ENCODE measurements around the gene PDE7B. TPM values are rescaled to one million over a fixed set of nuclear protein-coding genes. Genes with fewer than 3 reads are reported as not detected.

Gene PDE7B
- total and polyA plus RNA-seq, 3 experiments from 2014 or later, result 0.04 to 0.24 (median 0.07) TPM

DNA sequence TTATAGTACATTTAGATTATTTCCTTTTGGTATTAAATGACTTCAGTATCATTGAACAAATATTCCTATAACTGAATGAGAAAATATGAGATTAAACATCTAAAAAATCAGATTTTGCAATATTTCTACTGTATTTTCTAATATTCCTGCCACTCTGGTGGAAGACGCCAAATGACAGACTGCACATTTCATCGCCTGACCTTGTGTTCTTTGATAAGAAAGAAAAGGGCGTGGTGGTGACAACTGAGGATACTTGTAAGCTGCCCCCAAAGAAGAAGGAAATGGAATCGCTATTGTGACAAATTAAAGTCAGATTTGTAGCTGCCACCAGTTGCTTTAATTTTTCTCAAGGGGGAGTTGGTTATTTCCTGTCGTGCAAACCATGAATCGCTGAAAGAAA, 267.3 kb downstream of the PDE7B start:
- ChIA-PET CTCF (no interaction called here), POLR2A (no interaction called here)

GRCh38 chr6:136123468-136123867, 272.0 kb downstream of the PDE7B start:
- Mint-ChIP-seq H3K27me3 (peaks cover 3 to 11% of the 10 kb centered on the region in 2 donors), H3K27ac (no peak overlapping the region), H3K4me1 (no peaks in the 10 kb centered on the region), H3K36me3 (no peaks in the 10 kb centered on the region), H3K4me3 (no peak overlapping the region), H3K9me3 (no peaks in the 10 kb centered on the region)
- ChIA-PET CTCF (interaction anchor here (1.0 kb wide), 1 partner anchor 14 kb away, joined by 3 read pairs; no protein-coding TSS in a partner anchor), POLR2A (no interaction called here)
- H3K27me3 ChIP-seq (ENCODE audit: insufficient read depth, low read length, poor library complexity, severe bottlenecking), result no peaks in the 10 kb centered on the region
- no peaks in the 10 kb centered on the region for H3K9me3 ChIP-seq (ENCODE audit: low read length)
- no peak for DNase-seq
- no peak overlapping the region for H3K27ac ChIP-seq (ENCODE audit: low read depth, low read length)
- H3K4me3 ChIP-seq (ENCODE audit: low read length), result no peak overlapping the region
- H3K36me3 ChIP-seq (ENCODE audit: insufficient read depth, low read length), result no peaks in the 10 kb centered on the region
- no peaks in the 10 kb centered on the region for H3K4me1 ChIP-seq (ENCODE audit: insufficient read depth, low read length)

More for the DNA sequence above, 267.3 kb downstream of the PDE7B start:
- H3K9me3 ChIP-seq (ENCODE audit: low read length), result no peaks in the 10 kb centered on the region
- no peak overlapping the region for H3K27ac Mint-ChIP-seq
- H3K4me3 ChIP-seq (ENCODE audit: low read length), result no peak overlapping the region
- H3K4me1 Mint-ChIP-seq, result no peaks in the 10 kb centered on the region
- no peak for DNase-seq
- H3K9me3 Mint-ChIP-seq, result peaks cover 0 to 2% (median 0%) of the 10 kb centered on the region in 5 donors
- H3K4me1 ChIP-seq (ENCODE audit: insufficient read depth, low read length), result no peaks in the 10 kb centered on the region
- no peaks in the 10 kb centered on the region for H3K36me3 Mint-ChIP-seq
- H3K36me3 ChIP-seq (ENCODE audit: insufficient read depth, low read length), result no peaks in the 10 kb centered on the region
- H3K27me3 ChIP-seq (ENCODE audit: insufficient read depth, low read length, poor library complexity, severe bottlenecking), result no peaks in the 10 kb centered on the region
- no peak overlapping the region for H3K4me3 Mint-ChIP-seq
- H3K27me3 Mint-ChIP-seq, result peaks cover 3 to 18% of the 10 kb centered on the region in 2 donors
- H3K27ac ChIP-seq (ENCODE audit: low read depth, low read length), result no peak overlapping the region

- no peaks in the 10 kb centered on the region for H3K9me3 Mint-ChIP-seq
- Histone ChIP-seq H3K4me3 (ENCODE audit: low read length) (no peak overlapping the region), H3K9me3 (ENCODE audit: low read length) (no peaks in the 10 kb centered on the region), H3K4me1 (ENCODE audit: insufficient read depth, low read length) (no peaks in the 10 kb centered on the region), H3K27ac (ENCODE audit: low read depth, low read length) (no peak overlapping the region), H3K36me3 (ENCODE audit: insufficient read depth, low read length) (no peaks in the 10 kb centered on the region), H3K27me3 (ENCODE audit: insufficient read depth, low read length, poor library complexity, severe bottlenecking) (no peaks in the 10 kb centered on the region)
- no peaks in the 10 kb centered on the region for H3K4me1 Mint-ChIP-seq
- no peak overlapping the region for H3K27ac Mint-ChIP-seq
- H3K4me3 Mint-ChIP-seq, result no peak overlapping the region
- peaks cover 5 to 25% of the 10 kb centered on the region in 2 donors for H3K27me3 Mint-ChIP-seq
- CTCF ChIA-PET, result no interaction called here
- POLR2A ChIA-PET, result no interaction called here
- H3K36me3 Mint-ChIP-seq, result no peaks in the 10 kb centered on the region
- DNase-seq, result no peak
Measured at GRCh38 chr6:136125585-136125984, 274.1 kb downstream of the PDE7B start.

GRCh38 chr6:136127873-136128272, 276.4 kb downstream of the PDE7B start:
- ChIA-PET POLR2A (no interaction called here), CTCF (no interaction called here)
- H3K27me3 Mint-ChIP-seq, result peaks cover 7 to 37% of the 10 kb centered on the region in 2 donors
- no peak overlapping the region for H3K4me3 Mint-ChIP-seq
- DNase-seq, result no peak
- Histone ChIP-seq H3K9me3 (ENCODE audit: low read length) (no peaks in the 10 kb centered on the region), H3K27ac (ENCODE audit: low read depth, low read length) (no peak overlapping the region), H3K4me3 (ENCODE audit: low read length) (no peak overlapping the region), H3K36me3 (ENCODE audit: insufficient read depth, low read length) (no peaks in the 10 kb centered on the region), H3K27me3 (ENCODE audit: insufficient read depth, low read length, poor library complexity, severe bottlenecking) (no peaks in the 10 kb centered on the region), H3K4me1 (ENCODE audit: insufficient read depth, low read length) (no peaks in the 10 kb centered on the region)
- no peaks in the 10 kb centered on the region for H3K9me3 Mint-ChIP-seq
- no peaks in the 10 kb centered on the region for H3K36me3 Mint-ChIP-seq
- H3K27ac Mint-ChIP-seq, result no peak overlapping the region
- H3K4me1 Mint-ChIP-seq, result no peaks in the 10 kb centered on the region

DNA sequence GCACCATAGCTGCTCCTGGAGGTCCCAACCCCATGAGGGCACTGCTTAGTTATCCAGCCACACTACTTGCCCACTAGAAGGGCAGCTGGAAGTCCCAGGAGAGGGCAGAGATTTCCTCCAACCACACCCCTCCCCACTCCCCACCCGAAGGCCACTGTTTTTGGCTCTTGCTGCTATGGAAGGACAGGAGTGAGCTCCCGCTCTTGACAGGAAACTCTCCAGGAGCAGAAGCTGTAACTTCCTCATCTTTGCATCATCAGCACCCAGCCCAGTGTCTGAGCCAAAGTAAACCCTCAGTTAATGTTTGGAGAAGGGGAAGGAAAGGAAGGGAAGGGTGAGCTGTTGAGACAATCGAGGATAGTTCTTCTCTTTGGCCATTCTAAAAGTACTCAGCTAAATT, 277.9 kb downstream of the PDE7B start:
- CTCF ChIA-PET, result no interaction called here
- Histone ChIP-seq H3K9me3 (ENCODE audit: low read length) (no peaks in the 10 kb centered on the region), H3K4me3 (ENCODE audit: low read length) (no peak overlapping the region), H3K36me3 (ENCODE audit: insufficient read depth, low read length) (no peaks in the 10 kb centered on the region), H3K27ac (ENCODE audit: low read depth, low read length) (no peak overlapping the region), H3K4me1 (ENCODE audit: insufficient read depth, low read length) (no peaks in the 10 kb centered on the region), H3K27me3 (ENCODE audit: insufficient read depth, low read length, poor library complexity, severe bottlenecking) (no peaks in the 10 kb centered on the region)
- Mint-ChIP-seq H3K27me3 (peaks cover 7 to 42% of the 10 kb centered on the region in 2 donors), H3K4me3 (no peak overlapping the region), H3K4me1 (no peaks in the 10 kb centered on the region), H3K27ac (no peak overlapping the region), H3K36me3 (no peaks in the 10 kb centered on the region), H3K9me3 (no peaks in the 10 kb centered on the region)
- POLR2A ChIA-PET, result no interaction called here
- DNase-seq, result no peak

GRCh38 chr6:136134268-136134667, 282.8 kb downstream of the PDE7B start:
- DNase-seq, result no peak
- Mint-ChIP-seq H3K27me3 (peaks cover 4 to 26% of the 10 kb centered on the region in 2 donors), H3K36me3 (no peaks in the 10 kb centered on the region), H3K27ac (no peak overlapping the region), H3K4me1 (no peaks in the 10 kb centered on the region), H3K9me3 (no peaks in the 10 kb centered on the region), H3K4me3 (no peak overlapping the region)
- no peaks in the 10 kb centered on the region for H3K36me3 ChIP-seq (ENCODE audit: insufficient read depth, low read length)
- H3K9me3 ChIP-seq (ENCODE audit: low read length), result no peaks in the 10 kb centered on the region
- ChIA-PET POLR2A (no interaction called here), CTCF (no interaction called here)
- no peaks in the 10 kb centered on the region for H3K27me3 ChIP-seq (ENCODE audit: insufficient read depth, low read length, poor library complexity, severe bottlenecking)
- no peak overlapping the region for H3K27ac ChIP-seq (ENCODE audit: low read depth, low read length)
- no peak overlapping the region for H3K4me3 ChIP-seq (ENCODE audit: low read length)
- H3K4me1 ChIP-seq (ENCODE audit: insufficient read depth, low read length), result no peaks in the 10 kb centered on the region

GRCh38 chr6:136134751-136135150, 283.2 kb downstream of the PDE7B start:
- Histone ChIP-seq H3K27me3 (ENCODE audit: insufficient read depth, low read length, poor library complexity, severe bottlenecking) (no peaks in the 10 kb centered on the region), H3K9me3 (ENCODE audit: low read length) (no peaks in the 10 kb centered on the region), H3K27ac (ENCODE audit: low read depth, low read length) (no peak overlapping the region), H3K36me3 (ENCODE audit: insufficient read depth, low read length) (no peaks in the 10 kb centered on the region), H3K4me1 (ENCODE audit: insufficient read depth, low read length) (no peaks in the 10 kb centered on the region), H3K4me3 (ENCODE audit: low read length) (no peak overlapping the region)
- Mint-ChIP-seq H3K9me3 (no peaks in the 10 kb centered on the region), H3K36me3 (no peaks in the 10 kb centered on the region), H3K4me3 (no peak overlapping the region), H3K4me1 (no peaks in the 10 kb centered on the region), H3K27ac (no peak overlapping the region), H3K27me3 (peaks cover 4 to 25% of the 10 kb centered on the region in 2 donors)
- DNase-seq, result no peak
- ChIA-PET POLR2A (no interaction called here), CTCF (no interaction called here)

- H3K36me3 Mint-ChIP-seq, result no peaks in the 10 kb centered on the region
- Histone ChIP-seq H3K36me3 (ENCODE audit: insufficient read depth, low read length) (no peaks in the 10 kb centered on the region), H3K4me1 (ENCODE audit: insufficient read depth, low read length) (no peaks in the 10 kb centered on the region), H3K27ac (ENCODE audit: low read depth, low read length) (no peak overlapping the region), H3K4me3 (ENCODE audit: low read length) (no peak overlapping the region), H3K27me3 (ENCODE audit: insufficient read depth, low read length, poor library complexity, severe bottlenecking) (no peaks in the 10 kb centered on the region), H3K9me3 (ENCODE audit: low read length) (no peaks in the 10 kb centered on the region)
- no peaks in the 10 kb centered on the region for H3K9me3 Mint-ChIP-seq
- no peaks in the 10 kb centered on the region for H3K4me1 Mint-ChIP-seq
- H3K4me3 Mint-ChIP-seq, result no peak overlapping the region
- no peak for DNase-seq
- CTCF ChIA-PET, result no interaction called here
- H3K27me3 Mint-ChIP-seq, result peaks cover 2 to 15% of the 10 kb centered on the region in 2 donors
- H3K27ac Mint-ChIP-seq, result no peak overlapping the region
- POLR2A ChIA-PET, result no interaction called here
Measured at GRCh38 chr6:136136274-136136673, 284.8 kb downstream of the PDE7B start.

Data from CD8-positive, alpha-beta memory T cell (primary cell).